NK-92 treated with Interleukin-12 subunit alpha and Interleukin-12 subunit beta, amount 100 ng/mL, for 24 hours (cell line): ENCODE measurements around the gene DOCK10.

Experiments used
- DNase-seq: peaks from one replicate; lab custom pipeline; 2025; lab: John Stamatoyannopoulos, UW

Gene DOCK10

GRCh38 chr2:224776795-224777558, 265.3 kb downstream of the DOCK10 start:
- DNase-seq: no peak

GRCh38 chr2:224775647-224776046, 266.6 kb downstream of the DOCK10 start:
- no peak for DNase-seq

- DNase-seq: no peak
These were observed 267.5 kb downstream of the DOCK10 start for GRCh38 chr2:224774735-224775134.

GRCh38 chr2:224772494-224772893, 269.8 kb downstream of the DOCK10 start:
- no peak for DNase-seq

- DNase-seq: no peak
These were observed 272.8 kb downstream of the DOCK10 start for GRCh38 chr2:224769489-224769888.

- no peak for DNase-seq
These were observed 277.6 kb downstream of the DOCK10 start for GRCh38 chr2:224764565-224765236.

- DNase-seq: no peak
These were observed 284.2 kb downstream of the DOCK10 start for GRCh38 chr2:224757934-224758548.

GRCh38 chr2:224753743-224754540, 288.3 kb downstream of the DOCK10 start:
- no peak for DNase-seq

- DNase-seq: no peak
These were observed 290.1 kb downstream of the DOCK10 start for GRCh38 chr2:224751996-224752698.

- no peak for DNase-seq
These were observed 293.1 kb downstream of the DOCK10 start for GRCh38 chr2:224749136-224749535.

GRCh38 chr2:224747765-224748164, 294.5 kb downstream of the DOCK10 start:
- DNase-seq: no peak

- DNase-seq: no peak
These were observed 306.0 kb downstream of the DOCK10 start for GRCh38 chr2:224736227-224736626.

GRCh38 chr2:224734949-224735348, 307.3 kb downstream of the DOCK10 start:
- DNase-seq: no peak

GRCh38 chr2:224731665-224732064, 310.6 kb downstream of the DOCK10 start:
- DNase-seq: no peak

GRCh38 chr2:224729435-224729834, 312.8 kb downstream of the DOCK10 start:
- DNase-seq: no peak

- no peak for DNase-seq
These were observed 317.9 kb downstream of the DOCK10 start for GRCh38 chr2:224724331-224724730.

- DNase-seq: no peak
These were observed 318.6 kb downstream of the DOCK10 start for GRCh38 chr2:224723586-224724217.

- no peak for DNase-seq
These were observed 319.5 kb downstream of the DOCK10 start for GRCh38 chr2:224722770-224723169.

GRCh38 chr2:224722250-224722649, 320.0 kb downstream of the DOCK10 start:
- DNase-seq: no peak

GRCh38 chr2:224716921-224717320, 325.3 kb downstream of the DOCK10 start:
- no peak for DNase-seq

GRCh38 chr2:224716201-224716600, 326.1 kb downstream of the DOCK10 start, which contains the start of gene CCDC195:
Gene CCDC195, minus strand, starts transcription at chr2:224716365. Its CDS starts 0 bp downstream, at chr2:224716365.
- no peak for DNase-seq
